ENCODE results near the gene TNFAIP8L2.
A peak's percentile ranks its signal among the peaks of the same experiment; 100 is the strongest.

DNA sequence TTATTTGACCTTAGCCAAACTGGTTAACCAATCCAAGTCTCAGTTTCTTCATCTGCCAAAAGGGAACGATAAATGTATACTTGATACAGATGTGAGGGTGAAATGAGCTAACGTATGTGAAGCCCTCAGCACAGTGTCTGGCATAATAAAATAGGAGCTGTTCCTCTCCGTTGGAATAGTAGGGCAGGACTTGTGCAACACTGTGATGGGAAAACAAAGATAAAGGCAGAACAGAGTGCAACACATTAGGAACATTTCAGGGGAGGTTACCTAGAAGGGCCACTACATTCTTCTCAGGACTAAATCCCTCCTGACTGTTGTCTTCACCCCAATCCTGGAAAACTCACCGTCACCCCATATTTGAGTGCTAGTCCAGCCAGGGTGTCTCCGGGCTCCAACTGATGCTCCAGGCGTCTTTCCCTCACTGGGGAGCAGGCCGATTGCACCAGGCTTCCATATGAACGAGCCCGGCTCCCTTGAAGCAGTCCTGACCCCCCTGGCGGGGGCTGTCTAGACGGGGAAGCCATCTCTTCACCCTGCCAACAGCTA is 8.4 kb downstream of the TNFAIP8L2 start:
- TF ChIP-seq, protein P1, sequence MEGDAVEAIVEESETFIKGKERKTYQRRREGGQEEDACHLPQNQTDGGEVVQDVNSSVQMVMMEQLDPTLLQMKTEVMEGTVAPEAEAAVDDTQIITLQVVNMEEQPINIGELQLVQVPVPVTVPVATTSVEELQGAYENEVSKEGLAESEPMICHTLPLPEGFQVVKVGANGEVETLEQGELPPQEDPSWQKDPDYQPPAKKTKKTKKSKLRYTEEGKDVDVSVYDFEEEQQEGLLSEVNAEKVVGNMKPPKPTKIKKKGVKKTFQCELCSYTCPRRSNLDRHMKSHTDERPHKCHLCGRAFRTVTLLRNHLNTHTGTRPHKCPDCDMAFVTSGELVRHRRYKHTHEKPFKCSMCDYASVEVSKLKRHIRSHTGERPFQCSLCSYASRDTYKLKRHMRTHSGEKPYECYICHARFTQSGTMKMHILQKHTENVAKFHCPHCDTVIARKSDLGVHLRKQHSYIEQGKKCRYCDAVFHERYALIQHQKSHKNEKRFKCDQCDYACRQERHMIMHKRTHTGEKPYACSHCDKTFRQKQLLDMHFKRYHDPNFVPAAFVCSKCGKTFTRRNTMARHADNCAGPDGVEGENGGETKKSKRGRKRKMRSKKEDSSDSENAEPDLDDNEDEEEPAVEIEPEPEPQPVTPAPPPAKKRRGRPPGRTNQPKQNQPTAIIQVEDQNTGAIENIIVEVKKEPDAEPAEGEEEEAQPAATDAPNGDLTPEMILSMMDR (IDR thresholded peaks at IDR 0.05): no peak
- TF ChIP-seq POLR2A (IDR thresholded peaks at IDR 0.05): peak in 1 of 2 donors; percentile 23

Measured in uterus (tissue), 2 donors.